Ascending aorta (tissue), 2 donors: Measurements from ENCODE around the gene C1orf159. TPM values are rescaled to one million over a fixed set of nuclear protein-coding genes. Genes with fewer than 3 reads are reported as not detected.
"Not testable (repeated sequence)": the region's sequence is repeated elsewhere in the genome, so short reads cannot be mapped to it uniquely, and the experiment has no call there.

Experiments
- DNase-seq, 2 donors: peaks; one replicate each; pipeline ENCODE4 v3.0.0-alpha.2; 2019; ENCODE audit warnings: low spot score in 2 of 2
- H3K27ac ChIP-seq, 2 donors: fragments of 200-600 bp; sonication (generic); one replicate each; pipeline ENCODE4 v1.5.1; 2016 to 2017; ENCODE audit warnings: mild to moderate bottlenecking in 1 of 2
- H3K27me3 ChIP-seq: fragments of 200-600 bp; sonication (generic); one replicate; pipeline ENCODE4 v1.5.1; 2017
- H3K36me3 ChIP-seq, 2 donors: fragments of 200-600 bp; sonication (generic); one replicate each; pipeline ENCODE4 v1.5.1; 2016
- H3K4me1 ChIP-seq, 2 donors: fragments of 200-600 bp; sonication (generic); one replicate each; pipeline ENCODE4 v1.5.1; 2016 to 2017; ENCODE audit warnings: mild to moderate bottlenecking in 1 of 2
- H3K4me3 ChIP-seq, 2 donors: fragments of 200-600 bp; sonication (generic); one replicate each; pipeline ENCODE4 v1.5.1; 2016 to 2017; ENCODE audit warnings: mild to moderate bottlenecking in 1 of 2
- H3K9me3 ChIP-seq, 2 donors: fragments of 200-600 bp; sonication (generic); one replicate each; pipeline ENCODE4 v1.5.1; 2016
- intact Hi-C: fragments of 100-400 bp; cut with DNase I; formaldehyde crosslinking; loops from one replicate; pipeline ENCODE4 v1.15.1; 2023
- total RNA-seq: library from RNA; depleted of rRNA; stranded (reverse); fragments of >200 nt; gene quantifications from one replicate; pipeline ENCODE4 v1.1.0, GENCODE V29; 2016
- TF ChIP-seq, protein P1 (sequence below), 3 experiments: fragments of 200-600 bp in 2 of 3; fragments of 450-650 bp in 1 of 3; sonication (generic) in 2 of 3; IDR thresholded peaks; one replicate each; pipeline ENCODE4 v1.5.1; 2016 to 2019; ENCODE audit warnings: antibody characterized with exemption in 3 of 3, mild to moderate bottlenecking in 1 of 3, moderate library complexity in 1 of 3

C1orf159 gene
- total RNA-seq, 1 donor from 2014 or later = 23.7 TPM

DNA sequence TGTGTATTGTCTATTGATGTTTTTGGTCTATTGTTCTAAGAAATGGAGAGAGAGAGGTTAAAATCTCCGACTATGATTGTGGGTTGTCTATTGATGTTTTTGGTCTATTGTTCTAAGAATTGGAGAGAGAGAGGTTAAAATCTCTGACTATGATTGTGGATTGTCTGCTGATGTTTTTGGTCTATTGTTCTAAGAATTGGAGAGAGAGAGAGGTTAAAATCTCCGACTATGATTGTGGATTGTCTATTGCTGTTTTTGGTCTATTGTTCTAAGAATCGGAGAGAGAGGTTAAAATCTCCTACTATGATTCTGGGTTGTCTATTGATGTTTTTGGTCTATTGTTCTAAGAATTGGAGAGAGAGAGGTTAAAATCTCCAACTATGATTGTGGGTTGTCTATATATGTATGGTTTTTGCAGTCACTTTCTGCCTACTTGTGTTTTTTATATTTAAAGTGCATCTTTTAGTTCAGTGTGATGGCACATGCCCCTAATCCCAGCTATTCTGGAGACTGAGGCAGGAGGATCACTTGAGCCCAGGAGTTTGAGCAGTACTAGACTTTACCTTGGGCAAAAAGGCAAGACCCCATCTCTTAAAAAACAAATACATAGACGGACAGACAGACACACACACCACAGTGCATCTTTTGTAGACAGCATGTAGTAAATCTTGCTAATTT is 16.2 kb downstream of the C1orf159 start:
- peak in 1 of 2 donors; percentile 8 for DNase-seq
- no peak overlapping the region for H3K4me3 ChIP-seq
- H3K27ac ChIP-seq = no peak overlapping the region
- H3K36me3 ChIP-seq = no peaks in the 10 kb centered on the region
- no peaks in the 10 kb centered on the region for H3K9me3 ChIP-seq
- TF ChIP-seq, protein P1, sequence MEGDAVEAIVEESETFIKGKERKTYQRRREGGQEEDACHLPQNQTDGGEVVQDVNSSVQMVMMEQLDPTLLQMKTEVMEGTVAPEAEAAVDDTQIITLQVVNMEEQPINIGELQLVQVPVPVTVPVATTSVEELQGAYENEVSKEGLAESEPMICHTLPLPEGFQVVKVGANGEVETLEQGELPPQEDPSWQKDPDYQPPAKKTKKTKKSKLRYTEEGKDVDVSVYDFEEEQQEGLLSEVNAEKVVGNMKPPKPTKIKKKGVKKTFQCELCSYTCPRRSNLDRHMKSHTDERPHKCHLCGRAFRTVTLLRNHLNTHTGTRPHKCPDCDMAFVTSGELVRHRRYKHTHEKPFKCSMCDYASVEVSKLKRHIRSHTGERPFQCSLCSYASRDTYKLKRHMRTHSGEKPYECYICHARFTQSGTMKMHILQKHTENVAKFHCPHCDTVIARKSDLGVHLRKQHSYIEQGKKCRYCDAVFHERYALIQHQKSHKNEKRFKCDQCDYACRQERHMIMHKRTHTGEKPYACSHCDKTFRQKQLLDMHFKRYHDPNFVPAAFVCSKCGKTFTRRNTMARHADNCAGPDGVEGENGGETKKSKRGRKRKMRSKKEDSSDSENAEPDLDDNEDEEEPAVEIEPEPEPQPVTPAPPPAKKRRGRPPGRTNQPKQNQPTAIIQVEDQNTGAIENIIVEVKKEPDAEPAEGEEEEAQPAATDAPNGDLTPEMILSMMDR (IDR thresholded peaks at IDR 0.05) = no peak
- intact Hi-C loops = no loop called here
- H3K27me3 ChIP-seq = no peaks in the 10 kb centered on the region
- no peaks in the 10 kb centered on the region for H3K4me1 ChIP-seq

DNA sequence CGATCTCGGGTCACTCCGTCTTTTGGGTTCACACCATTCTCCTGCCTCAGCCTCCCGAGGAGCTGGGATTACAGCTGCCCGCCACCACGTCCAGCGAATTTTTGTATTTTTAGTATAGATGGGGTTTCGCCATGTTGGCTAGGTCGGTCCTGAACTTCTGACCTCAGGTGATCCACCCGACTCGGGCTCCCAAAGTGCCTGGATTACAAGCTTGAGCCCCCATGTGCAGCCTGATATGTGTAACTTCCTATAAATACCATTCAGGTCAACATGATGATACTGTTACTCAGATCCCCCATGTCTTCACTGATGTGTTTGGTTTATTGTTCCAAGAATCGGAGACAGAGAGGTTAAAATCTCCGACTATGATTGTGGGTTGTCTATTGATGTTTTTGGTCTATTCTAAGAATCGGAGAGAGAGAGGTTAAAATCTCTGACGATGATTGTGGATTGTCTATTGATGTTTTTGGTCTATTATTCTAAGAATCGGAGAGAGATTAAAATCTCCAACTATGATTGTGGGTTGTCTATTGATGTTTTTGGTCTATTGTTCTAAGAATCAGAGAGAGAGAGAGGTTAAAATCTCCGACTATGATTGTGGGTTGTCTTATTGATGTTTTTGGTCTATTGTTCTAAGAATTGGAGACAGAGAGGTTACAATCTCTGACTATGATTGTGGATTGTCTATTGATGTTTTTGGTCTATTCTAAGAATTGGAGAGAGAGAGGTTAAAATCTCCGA is 17.0 kb downstream of the C1orf159 start:
- intact Hi-C loops = no loop called here
- Histone ChIP-seq H3K36me3 (no peaks in the 10 kb centered on the region), H3K27ac (no peak overlapping the region), H3K9me3 (no peaks in the 10 kb centered on the region), H3K4me3 (no peak overlapping the region), H3K27me3 (no peaks in the 10 kb centered on the region), H3K4me1 (no peaks in the 10 kb centered on the region)
- DNase-seq = peak in 1 of 2 donors; percentile 27
- TF ChIP-seq, protein P1 (IDR thresholded peaks at IDR 0.05) = no peak

DNA sequence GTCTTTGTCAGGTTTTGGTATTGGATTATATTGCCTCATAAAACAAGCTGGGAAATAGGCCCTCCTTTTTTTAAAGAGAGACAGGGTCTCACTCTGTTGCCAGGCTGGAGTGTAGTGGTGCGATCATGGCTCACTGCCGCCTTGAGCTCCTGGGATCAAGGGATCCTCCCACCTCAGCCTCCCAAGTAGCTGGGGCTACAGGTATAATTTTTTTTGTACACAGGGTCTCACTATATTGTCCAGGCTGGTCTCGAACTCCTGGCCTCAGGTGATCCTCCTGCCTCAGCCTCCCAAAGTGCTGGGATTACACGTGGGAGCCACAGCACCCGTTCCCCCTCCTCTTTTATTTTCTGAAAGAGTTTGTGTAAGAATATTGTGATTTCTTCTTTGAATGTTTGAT is 19.8 kb downstream of the C1orf159 start:
- H3K4me1 ChIP-seq, intact Hi-C loops, H3K27me3 ChIP-seq, DNase-seq, H3K9me3 ChIP-seq, H3K4me3 ChIP-seq, H3K27ac ChIP-seq, H3K36me3 ChIP-seq: not testable (repeated sequence)

DNA sequence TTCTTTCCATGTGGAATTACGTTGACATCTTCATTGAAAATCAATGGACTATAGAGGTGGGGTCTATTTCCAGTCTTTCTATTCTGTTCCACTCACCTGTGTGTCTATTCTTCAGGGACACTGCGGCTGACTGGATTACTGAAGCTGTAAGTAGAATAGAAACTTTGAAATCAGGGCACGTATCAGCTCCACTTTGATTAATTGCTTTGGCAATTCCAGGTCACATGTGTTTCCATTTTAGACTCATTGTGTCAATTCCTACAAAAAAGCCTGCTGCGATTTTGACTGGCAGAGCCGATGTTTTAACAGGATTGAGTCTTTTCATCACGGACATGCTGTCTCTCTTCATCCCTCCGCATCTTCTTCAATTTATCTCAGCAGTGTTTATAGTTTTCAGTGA is 20.9 kb downstream of the C1orf159 start:
- intact Hi-C loops = no loop called here
- TF ChIP-seq, protein P1 (IDR thresholded peaks at IDR 0.05) = no peak
- H3K27me3 ChIP-seq = no peaks in the 10 kb centered on the region
- H3K27ac ChIP-seq = no peak overlapping the region
- no peaks in the 10 kb centered on the region for H3K36me3 ChIP-seq
- no peaks in the 10 kb centered on the region for H3K9me3 ChIP-seq
- no peak overlapping the region for H3K4me3 ChIP-seq
- H3K4me1 ChIP-seq = no peaks in the 10 kb centered on the region
- no peak for DNase-seq

DNA sequence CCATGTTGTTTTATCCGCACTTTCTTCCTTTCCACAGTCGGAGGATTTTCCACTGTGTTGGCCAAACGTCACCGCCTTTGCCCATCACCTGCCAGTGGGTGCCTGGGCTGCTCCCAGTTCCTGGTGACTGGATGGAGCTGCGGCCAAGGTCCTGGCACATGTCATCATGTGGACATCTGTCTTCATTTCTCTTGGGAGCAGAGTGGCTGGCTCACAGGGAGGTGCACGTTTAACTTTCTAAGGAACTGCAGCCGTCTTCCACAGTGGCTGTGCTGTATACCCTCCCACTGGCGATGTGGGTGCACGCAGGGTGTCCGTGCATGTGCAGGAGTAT is 22.3 kb downstream of the C1orf159 start:
- Histone ChIP-seq H3K4me1 (no peaks in the 10 kb centered on the region), H3K27ac (no peak overlapping the region), H3K4me3 (no peak overlapping the region), H3K27me3 (no peaks in the 10 kb centered on the region), H3K36me3 (no peaks in the 10 kb centered on the region), H3K9me3 (no peaks in the 10 kb centered on the region)
- intact Hi-C loops = no loop called here
- TF ChIP-seq, protein P1 (IDR thresholded peaks at IDR 0.05) = no peak
- no peak for DNase-seq

DNA sequence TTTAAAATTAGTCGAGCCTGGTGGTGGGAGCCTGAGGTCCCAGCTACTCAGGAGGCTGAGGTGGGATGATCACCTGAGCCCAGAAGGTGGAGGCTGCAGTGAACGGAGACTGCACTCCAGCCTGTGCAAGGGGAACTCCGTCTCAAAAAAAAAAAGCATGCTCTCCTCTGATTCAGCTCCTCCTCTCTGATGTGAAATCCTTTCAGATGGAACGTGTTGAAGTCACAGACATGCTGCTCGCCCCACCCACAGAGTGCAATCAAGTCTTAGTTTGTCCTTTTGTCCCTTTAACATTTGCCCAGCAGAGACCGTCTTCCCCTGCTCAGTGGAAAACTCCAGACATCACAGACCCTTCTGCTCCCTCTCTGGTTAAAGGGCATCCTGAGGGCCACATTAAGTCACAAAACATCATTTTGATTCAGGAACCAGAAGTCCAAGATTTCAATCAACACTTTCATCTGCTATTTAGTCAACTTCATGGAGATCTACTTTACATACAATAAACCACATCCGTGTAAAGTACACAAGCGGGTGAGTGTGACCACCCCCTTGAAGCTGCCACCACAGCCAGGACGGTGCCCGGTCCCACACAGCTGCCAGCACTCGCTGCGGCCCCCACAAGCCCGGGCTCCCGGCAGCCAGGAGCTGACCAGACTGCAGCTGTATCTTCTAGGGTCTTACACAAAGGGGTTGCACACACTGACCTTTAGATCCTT is 22.8 kb downstream of the C1orf159 start:
- no peak overlapping the region for H3K27ac ChIP-seq
- H3K4me1 ChIP-seq = no peaks in the 10 kb centered on the region
- TF ChIP-seq, protein P1 (IDR thresholded peaks at IDR 0.05) = no peak
- H3K36me3 ChIP-seq = no peaks in the 10 kb centered on the region
- H3K27me3 ChIP-seq = no peaks in the 10 kb centered on the region
- DNase-seq = no peak
- intact Hi-C loops = no loop called here
- no peak overlapping the region for H3K4me3 ChIP-seq
- H3K9me3 ChIP-seq = no peaks in the 10 kb centered on the region
